ENCODE results near the gene GRIK3. TPM values are rescaled to one million over a fixed set of nuclear protein-coding genes. Genes with fewer than 3 reads are reported as not detected.
"Not testable (repeated sequence)": the region's sequence is repeated elsewhere in the genome, so short reads cannot be mapped to it uniquely, and the experiment has no call there.

Gene GRIK3
- total RNA-seq, 2 donors from 2014 or later = 0.46 to 1.9 TPM

- intact Hi-C loops (cut with DNase I, micrococcal nuclease) = no loop called here
- DNase-seq = no peak
- no peak for ATAC-seq
Measured at GRCh38 chr1:36920801-36921405, 113.4 kb downstream of the GRIK3 start.

GRCh38 chr1:36920371-36920770, 113.9 kb downstream of the GRIK3 start:
- intact Hi-C loops (cut with DNase I, micrococcal nuclease) = no loop called here
- no peak for ATAC-seq
- DNase-seq = no peak

DNA sequence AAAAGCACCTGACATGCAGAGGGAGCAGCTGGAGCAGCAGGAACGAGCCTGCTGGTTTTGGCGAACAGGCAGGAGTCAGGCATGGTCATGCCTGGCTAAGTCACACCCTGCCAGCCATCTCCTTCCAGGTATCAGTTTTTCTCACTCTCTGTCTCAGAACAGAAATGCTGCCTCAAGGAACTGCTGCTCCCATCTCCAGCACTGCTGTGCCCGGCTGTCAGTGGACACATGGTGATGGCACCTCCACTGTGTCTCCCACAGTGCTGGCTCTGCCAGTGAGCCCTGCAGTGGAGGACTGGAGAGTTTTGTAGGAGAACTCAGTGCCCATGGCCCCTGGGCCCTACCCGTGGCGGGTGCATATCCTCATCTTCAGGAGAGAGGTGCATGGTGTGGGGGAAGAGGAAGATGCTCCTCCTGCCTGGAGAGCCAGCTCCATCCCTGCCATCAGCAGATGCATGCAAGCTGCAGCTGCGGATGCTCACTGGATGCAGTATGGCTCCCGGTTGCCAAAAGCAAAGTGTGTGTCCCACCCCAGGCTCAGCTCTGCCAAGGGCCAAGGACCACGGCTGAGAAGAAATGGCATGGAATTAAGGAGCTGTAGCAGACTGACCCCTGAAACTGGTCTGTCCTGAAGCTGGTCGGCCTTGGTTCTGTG, 114.7 kb downstream of the GRIK3 start:
- DNase-seq = no peak
- no peak for ATAC-seq
- intact Hi-C loops (cut with DNase I, micrococcal nuclease) = no loop called here

GRCh38 chr1:36918604-36919003, 115.7 kb downstream of the GRIK3 start:
- intact Hi-C loops (cut with DNase I, micrococcal nuclease) = no loop called here
- no peak for ATAC-seq
- no peak for DNase-seq

GRCh38 chr1:36916542-36916941, 117.8 kb downstream of the GRIK3 start:
- DNase-seq; ATAC-seq; intact Hi-C loops (cut with DNase I, micrococcal nuclease): not testable (repeated sequence)

DNA sequence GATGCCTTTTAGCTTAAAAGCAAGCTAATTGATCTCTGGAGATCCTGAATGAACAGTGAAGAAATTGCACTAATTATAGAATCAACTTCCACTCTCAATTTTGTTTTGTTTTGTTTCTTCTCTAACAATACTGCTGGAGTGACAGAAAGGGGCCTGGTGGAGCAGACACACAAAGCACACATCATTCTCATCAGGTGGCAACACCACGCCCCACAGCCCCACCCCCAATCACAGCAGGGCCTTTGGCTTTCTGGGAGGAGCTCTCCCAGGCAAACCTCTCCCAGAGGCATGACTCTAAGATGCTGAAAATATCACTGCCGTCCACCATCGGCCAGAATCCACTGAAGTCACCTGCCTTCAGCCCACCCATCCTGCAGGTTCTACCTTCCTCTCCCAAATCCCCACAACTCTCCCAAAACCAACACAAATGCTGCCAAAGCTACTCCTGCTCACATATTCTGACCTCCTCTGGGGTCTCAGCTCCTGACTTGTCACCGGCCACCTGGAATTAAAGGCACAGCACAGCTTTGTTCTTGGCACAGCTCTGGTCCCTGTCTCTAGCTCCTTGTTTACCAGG, 120.7 kb downstream of the GRIK3 start:
- ATAC-seq (no peak), DNase-seq (no peak)
- intact Hi-C loops (cut with DNase I, micrococcal nuclease) = no loop called here

- no peak for DNase-seq
- intact Hi-C loops (cut with DNase I, micrococcal nuclease) = no loop called here
- ATAC-seq = no peak
Measured at GRCh38 chr1:36913016-36913415, 121.3 kb downstream of the GRIK3 start.

GRCh38 chr1:36912365-36912865, 121.9 kb downstream of the GRIK3 start:
- intact Hi-C loops (cut with DNase I, micrococcal nuclease) = no loop called here
- DNase-seq (no peak), ATAC-seq (no peak)

DNA sequence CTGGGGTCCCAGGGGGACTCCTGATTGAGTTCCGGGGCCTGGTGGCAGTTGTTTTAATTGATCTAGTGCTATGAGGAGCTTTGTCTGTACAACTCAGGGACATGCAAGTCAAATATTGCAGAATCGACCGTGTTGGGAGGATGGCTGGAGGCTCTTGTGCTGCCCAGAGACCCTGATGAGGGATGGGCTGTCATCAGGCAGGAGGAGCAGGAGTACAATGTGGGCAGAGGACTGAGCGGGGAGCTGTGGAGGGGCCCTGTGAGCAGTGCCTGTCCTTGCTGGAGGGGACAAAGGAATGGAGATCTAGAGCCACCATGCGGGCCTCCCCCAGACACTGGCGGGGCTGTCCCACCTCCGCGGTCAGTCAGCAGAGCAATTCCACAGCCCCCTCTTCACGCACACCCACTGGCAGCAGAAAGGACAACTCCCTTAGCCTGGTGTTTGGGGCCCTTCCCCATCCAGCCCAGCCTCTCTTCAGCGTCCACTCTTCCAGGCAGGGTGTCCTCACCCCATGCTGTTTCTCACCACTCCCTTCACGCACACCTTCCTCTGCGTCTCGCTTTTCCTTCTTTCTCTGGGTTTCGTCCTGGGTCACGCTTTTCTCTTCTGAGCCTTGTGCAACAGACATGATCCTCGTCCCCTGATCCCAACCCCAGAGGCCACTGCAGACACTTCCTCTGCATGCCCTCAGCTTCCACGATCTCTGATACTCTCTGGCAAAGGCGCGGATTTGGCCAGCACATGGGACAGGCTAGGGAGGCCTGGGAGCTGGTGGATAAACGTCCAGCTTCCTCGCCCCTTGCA, 122.6 kb downstream of the GRIK3 start:
- ATAC-seq (no peak), DNase-seq (no peak)
- intact Hi-C loops (cut with DNase I, micrococcal nuclease) = no loop called here

- no peak for DNase-seq
- no peak for ATAC-seq
- intact Hi-C loops (cut with DNase I, micrococcal nuclease) = no loop called here
Measured at GRCh38 chr1:36910886-36911540, 123.3 kb downstream of the GRIK3 start.

DNA sequence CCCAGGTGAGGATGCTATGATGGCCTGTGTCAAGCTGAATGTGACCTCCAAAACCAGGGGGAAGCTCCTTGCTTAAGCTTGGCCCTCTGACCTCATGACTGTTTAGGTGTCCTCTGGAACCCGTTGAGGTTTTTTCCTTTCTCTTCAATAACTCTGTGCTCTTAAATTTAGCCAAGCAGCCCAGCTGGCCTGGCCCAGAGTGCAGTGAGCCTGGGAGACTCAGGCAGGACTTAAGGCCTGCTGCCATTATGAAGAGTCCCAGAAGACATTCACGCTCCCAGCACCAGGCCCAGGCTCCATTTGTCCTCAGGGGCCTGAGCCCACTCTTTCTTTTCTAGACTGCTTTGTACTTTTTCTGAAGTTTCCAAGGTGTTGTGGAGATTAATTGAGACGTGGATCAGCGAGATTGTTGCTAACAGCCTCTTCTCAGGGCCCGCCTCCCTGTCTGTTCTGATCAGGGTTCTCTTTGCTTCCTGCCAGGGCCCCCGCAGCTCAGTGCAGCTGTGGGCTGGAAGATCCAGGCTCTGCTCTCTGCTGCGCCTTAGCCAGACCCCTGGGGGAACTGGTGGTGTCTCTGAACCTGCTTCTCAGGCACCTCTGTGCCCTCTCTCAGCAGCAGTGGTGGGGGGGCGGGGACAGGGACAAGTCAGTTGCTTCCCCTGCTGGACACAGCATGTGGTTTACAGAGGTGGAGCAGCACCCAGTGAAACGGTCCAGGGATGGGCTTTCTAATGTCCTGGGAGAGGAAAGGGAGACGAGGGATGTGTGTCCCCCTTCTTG, 124.2 kb downstream of the GRIK3 start:
- intact Hi-C loops (cut with DNase I, micrococcal nuclease) = no loop called here
- DNase-seq = no peak
- no peak for ATAC-seq

DNA sequence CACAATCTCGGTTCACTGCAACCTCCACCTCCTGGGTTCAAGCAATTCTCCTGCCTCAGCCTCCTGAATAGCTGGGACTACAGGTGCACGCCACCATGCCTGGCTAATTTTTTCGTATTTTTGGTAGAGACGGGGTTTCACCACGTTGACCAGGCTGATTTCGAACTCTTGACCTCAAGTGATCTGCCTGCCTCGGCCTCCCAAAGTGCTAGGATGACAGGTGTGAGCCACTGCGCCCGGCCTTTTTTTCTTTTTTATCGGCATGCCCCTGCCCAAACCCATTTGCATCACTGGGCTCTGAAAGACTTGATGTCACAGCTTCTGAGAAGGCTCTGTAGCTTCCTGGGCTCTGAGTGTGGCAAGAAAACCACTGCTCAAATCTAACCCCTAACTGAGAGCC, 125.0 kb downstream of the GRIK3 start:
- ATAC-seq; DNase-seq; intact Hi-C loops (cut with DNase I, micrococcal nuclease): not testable (repeated sequence)

DNA sequence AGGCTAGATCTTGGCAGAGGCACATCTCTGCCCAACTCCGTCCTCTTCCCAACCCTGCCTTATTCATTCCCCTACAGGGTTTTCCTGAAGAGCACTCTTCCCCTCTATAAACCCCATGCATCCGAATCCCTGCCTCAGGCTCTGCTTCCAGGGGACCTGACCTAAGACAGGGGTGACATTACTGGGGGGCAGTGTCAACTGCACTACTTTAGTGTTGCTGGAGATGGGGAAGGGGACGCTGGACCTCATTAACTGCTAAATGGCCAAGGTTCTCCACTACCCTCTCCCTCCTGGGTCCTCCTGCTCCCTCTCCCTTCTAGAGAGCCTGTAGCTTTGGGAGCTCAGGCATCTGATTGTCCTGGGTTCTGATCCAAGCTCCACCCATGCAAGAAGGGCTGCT, 126.2 kb downstream of the GRIK3 start:
- ATAC-seq (no peak), DNase-seq (no peak)
- intact Hi-C loops (cut with DNase I, micrococcal nuclease) = no loop called here

DNA sequence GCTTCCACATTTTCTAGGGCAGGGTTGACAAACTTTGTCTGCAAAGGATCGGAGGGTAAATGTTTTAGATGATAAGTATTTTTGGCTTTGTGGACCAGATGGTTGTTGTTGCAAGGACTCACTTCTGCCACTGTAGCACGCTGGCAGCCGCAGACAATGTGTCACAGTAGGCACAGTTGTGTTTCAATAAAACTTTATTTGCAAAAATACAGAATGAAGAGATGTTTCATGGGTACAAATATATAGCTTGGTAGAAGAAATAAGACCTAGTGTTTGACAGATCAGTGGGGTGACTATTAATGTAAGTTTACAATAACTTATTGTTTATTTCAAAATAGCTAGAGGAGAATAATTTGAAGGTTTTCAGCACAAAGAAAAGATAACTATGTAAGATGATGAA, 127.8 kb downstream of the GRIK3 start:
- ATAC-seq (no peak), DNase-seq (no peak)
- intact Hi-C loops (cut with DNase I, micrococcal nuclease) = no loop called here

DNA sequence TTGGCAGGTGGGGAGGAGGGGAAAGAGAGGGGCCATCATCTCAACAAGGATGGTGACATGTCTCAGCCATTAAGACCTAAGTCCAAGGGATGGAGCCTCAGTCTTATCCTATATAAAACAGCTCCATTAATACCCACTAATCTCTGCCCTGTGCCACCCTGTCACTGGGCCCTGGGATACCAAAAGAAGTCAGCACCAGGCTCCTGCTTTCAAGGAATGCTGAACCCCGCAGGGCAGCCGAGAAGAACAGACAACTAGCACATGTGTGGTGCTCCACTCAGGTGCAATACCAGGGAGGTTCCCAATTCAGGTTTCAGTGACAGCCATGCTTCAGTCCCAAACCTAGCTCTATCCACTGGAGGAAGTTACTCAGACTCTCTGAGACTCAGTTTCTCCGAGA, 128.4 kb downstream of the GRIK3 start:
- DNase-seq (no peak), ATAC-seq (no peak)
- intact Hi-C loops (cut with DNase I, micrococcal nuclease) = no loop called here

GRCh38 chr1:36900128-36900527, 134.2 kb downstream of the GRIK3 start:
- no peak for ATAC-seq
- intact Hi-C loops (cut with DNase I, micrococcal nuclease) = no loop called here
- DNase-seq = no peak

DNA sequence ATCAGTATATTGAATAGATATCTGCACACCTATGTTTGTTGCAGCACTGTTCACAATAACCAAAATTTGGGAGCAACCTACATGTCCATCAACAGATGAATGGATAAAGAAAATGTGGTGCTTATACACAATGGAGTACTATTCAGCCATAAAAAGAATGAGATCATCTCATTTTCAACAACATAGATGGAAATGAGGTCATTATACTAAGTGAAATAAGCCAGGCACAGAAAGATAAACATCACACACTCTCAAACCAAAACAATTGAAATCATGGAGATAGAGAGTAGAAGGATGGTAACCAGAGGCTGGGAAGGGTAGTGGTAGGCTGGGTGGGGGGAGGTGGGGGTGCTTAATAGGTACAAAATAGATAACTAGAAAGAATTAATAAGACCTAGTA, 136.5 kb downstream of the GRIK3 start:
- intact Hi-C loops (cut with DNase I, micrococcal nuclease); ATAC-seq; DNase-seq: not testable (repeated sequence)

- intact Hi-C loops (cut with DNase I, micrococcal nuclease) = no loop called here
- DNase-seq (no peak), ATAC-seq (no peak)
Measured at GRCh38 chr1:36894824-36895223, 139.5 kb downstream of the GRIK3 start.
